ENCODE measurements around the gene UBB. TPM values are rescaled to one million over a fixed set of nuclear protein-coding genes. Genes with fewer than 3 reads are reported as not detected.
A peak's percentile ranks its signal among the peaks of the same experiment; 100 is the strongest.

The UBB gene
- total RNA-seq = 1,973 and 2,004 TPM in 2 replicates

GRCh38 chr17:16380640-16381495 is at the start of gene UBB:
Gene UBB, plus strand, starts transcription at chr17:16381091. Its CDS starts 817 bp downstream, at chr17:16381908.
- H3K36me3 Mint-ChIP-seq (ENCODE audit: low read depth) = peaks cover 37% of the 10 kb centered on the region
- H3K4me3 Mint-ChIP-seq = peak within 1 kb of the TSS; percentile 90
- DNase-seq = peak; percentile 98
- peaks cover 33% of the 10 kb centered on the region for H3K4me1 Mint-ChIP-seq
- H3K27ac Mint-ChIP-seq = peak within 1 kb of the TSS; percentile 93
- no peaks in the 10 kb centered on the region for H3K9me3 Mint-ChIP-seq
- intact Hi-C loops (cut with micrococcal nuclease) = loop anchor here (1.0 to 10.0 kb wide), 6 partner anchors 28 to 166 kb away; partner anchors contain the start of genes CENPV, NCOR1, PIGL and TRPV2
- H3K27me3 Mint-ChIP-seq = no peaks in the 10 kb centered on the region

- peaks cover 11% of the 10 kb centered on the region for H3K36me3 Mint-ChIP-seq (ENCODE audit: low read depth)
- no peaks in the 10 kb centered on the region for H3K4me1 Mint-ChIP-seq
- H3K9me3 Mint-ChIP-seq = no peaks in the 10 kb centered on the region
- no peak for DNase-seq
- intact Hi-C loops (cut with micrococcal nuclease) = no loop called here
- no peak overlapping the region for H3K4me3 Mint-ChIP-seq
- H3K27me3 Mint-ChIP-seq = no peaks in the 10 kb centered on the region
- no peak overlapping the region for H3K27ac Mint-ChIP-seq
Measured at GRCh38 chr17:16338391-16338790, 42.5 kb upstream of the UBB start.

GRCh38 chr17:16339402-16339801 is 41.5 kb upstream of the UBB start:
- peaks cover 2% of the 10 kb centered on the region for H3K4me1 Mint-ChIP-seq
- no peaks in the 10 kb centered on the region for H3K9me3 Mint-ChIP-seq
- no peak for DNase-seq
- no peak overlapping the region for H3K27ac Mint-ChIP-seq
- intact Hi-C loops (cut with micrococcal nuclease) = no loop called here
- H3K4me3 Mint-ChIP-seq = no peak overlapping the region
- no peaks in the 10 kb centered on the region for H3K27me3 Mint-ChIP-seq
- H3K36me3 Mint-ChIP-seq (ENCODE audit: low read depth) = peaks cover 18% of the 10 kb centered on the region

GRCh38 chr17:16339959-16340358 is 40.9 kb upstream of the UBB start:
- Mint-ChIP-seq H3K4me3 (no peak overlapping the region), H3K27me3 (no peaks in the 10 kb centered on the region), H3K9me3 (no peaks in the 10 kb centered on the region), H3K4me1 (peaks cover 2% of the 10 kb centered on the region), H3K36me3 (ENCODE audit: low read depth) (peaks cover 18% of the 10 kb centered on the region), H3K27ac (no peak overlapping the region)
- DNase-seq = no peak
- intact Hi-C loops (cut with micrococcal nuclease) = no loop called here

GRCh38 chr17:16342979-16343378 is 37.9 kb upstream of the UBB start:
- peaks cover 2% of the 10 kb centered on the region for H3K4me1 Mint-ChIP-seq
- no peaks in the 10 kb centered on the region for H3K27me3 Mint-ChIP-seq
- H3K36me3 Mint-ChIP-seq (ENCODE audit: low read depth) = peaks cover 21% of the 10 kb centered on the region
- DNase-seq = no peak
- no peaks in the 10 kb centered on the region for H3K9me3 Mint-ChIP-seq
- intact Hi-C loops (cut with micrococcal nuclease) = no loop called here
- H3K27ac Mint-ChIP-seq = no peak overlapping the region
- no peak overlapping the region for H3K4me3 Mint-ChIP-seq

- DNase-seq = no peak
- H3K27ac Mint-ChIP-seq = no peak overlapping the region
Measured at GRCh38 chr17:16343569-16343968, 37.3 kb upstream of the UBB start.

GRCh38 chr17:16345565-16345964 is 35.3 kb upstream of the UBB start:
- H3K36me3 Mint-ChIP-seq (ENCODE audit: low read depth) = peaks cover 23% of the 10 kb centered on the region
- H3K4me1 Mint-ChIP-seq = peaks cover 4% of the 10 kb centered on the region
- intact Hi-C loops (cut with micrococcal nuclease) = no loop called here
- H3K4me3 Mint-ChIP-seq = no peak overlapping the region
- H3K27me3 Mint-ChIP-seq = no peaks in the 10 kb centered on the region
- DNase-seq = no peak
- no peak overlapping the region for H3K27ac Mint-ChIP-seq
- H3K9me3 Mint-ChIP-seq = no peaks in the 10 kb centered on the region

More at GRCh38 chr17:16343569-16343968, 37.3 kb upstream of the UBB start:
- H3K9me3 Mint-ChIP-seq = no peaks in the 10 kb centered on the region
- intact Hi-C loops (cut with micrococcal nuclease) = no loop called here
- peaks cover 2% of the 10 kb centered on the region for H3K4me1 Mint-ChIP-seq
- no peak overlapping the region for H3K4me3 Mint-ChIP-seq
- peaks cover 21% of the 10 kb centered on the region for H3K36me3 Mint-ChIP-seq (ENCODE audit: low read depth)
- no peaks in the 10 kb centered on the region for H3K27me3 Mint-ChIP-seq

- no peak overlapping the region for H3K27ac Mint-ChIP-seq
- H3K9me3 Mint-ChIP-seq = no peaks in the 10 kb centered on the region
- peaks cover 1% of the 10 kb centered on the region for H3K27me3 Mint-ChIP-seq
- intact Hi-C loops (cut with micrococcal nuclease) = no loop called here
- no peak overlapping the region for H3K4me3 Mint-ChIP-seq
- no peak for DNase-seq
- H3K36me3 Mint-ChIP-seq (ENCODE audit: low read depth) = peaks cover 25% of the 10 kb centered on the region
- H3K4me1 Mint-ChIP-seq = peaks cover 6% of the 10 kb centered on the region
Measured at GRCh38 chr17:16346721-16347271, 34.1 kb upstream of the UBB start.

- H3K4me1 Mint-ChIP-seq = peaks cover 14% of the 10 kb centered on the region
- H3K4me3 Mint-ChIP-seq = no peak overlapping the region
- no peak overlapping the region for H3K27ac Mint-ChIP-seq
- no peak for DNase-seq
- peaks cover 14% of the 10 kb centered on the region for H3K36me3 Mint-ChIP-seq (ENCODE audit: low read depth)
- intact Hi-C loops (cut with micrococcal nuclease) = no loop called here
- peaks cover 10% of the 10 kb centered on the region for H3K27me3 Mint-ChIP-seq
- no peaks in the 10 kb centered on the region for H3K9me3 Mint-ChIP-seq
Measured at GRCh38 chr17:16348586-16348985, 32.3 kb upstream of the UBB start.

- H3K36me3 Mint-ChIP-seq (ENCODE audit: low read depth) = peaks cover 8% of the 10 kb centered on the region
- H3K9me3 Mint-ChIP-seq = no peaks in the 10 kb centered on the region
- no peak overlapping the region for H3K4me3 Mint-ChIP-seq
- DNase-seq = no peak
- H3K27ac Mint-ChIP-seq = no peak overlapping the region
- peaks cover 12% of the 10 kb centered on the region for H3K27me3 Mint-ChIP-seq
- intact Hi-C loops (cut with micrococcal nuclease) = no loop called here
- H3K4me1 Mint-ChIP-seq = peaks cover 14% of the 10 kb centered on the region
Measured at GRCh38 chr17:16349431-16349830, 31.5 kb upstream of the UBB start.

GRCh38 chr17:16351831-16352230 is 29.1 kb upstream of the UBB start:
- no peaks in the 10 kb centered on the region for H3K9me3 Mint-ChIP-seq
- H3K4me1 Mint-ChIP-seq = peaks cover 14% of the 10 kb centered on the region
- peaks cover 6% of the 10 kb centered on the region for H3K36me3 Mint-ChIP-seq (ENCODE audit: low read depth)
- intact Hi-C loops (cut with micrococcal nuclease) = loop anchor here (2.0 to 5.0 kb wide), 3 partner anchors 29 to 135 kb away; partner anchors contain the start of genes NCOR1, PIGL and UBB
- peak overlapping the region; percentile 88 for H3K4me3 Mint-ChIP-seq
- DNase-seq = no peak
- peaks cover 14% of the 10 kb centered on the region for H3K27me3 Mint-ChIP-seq
- no peak overlapping the region for H3K27ac Mint-ChIP-seq

- H3K27me3 Mint-ChIP-seq = peaks cover 14% of the 10 kb centered on the region
- H3K36me3 Mint-ChIP-seq (ENCODE audit: low read depth) = peaks cover 6% of the 10 kb centered on the region
- H3K27ac Mint-ChIP-seq = peak overlapping the region; percentile 84
- H3K4me1 Mint-ChIP-seq = peaks cover 14% of the 10 kb centered on the region
- peak; percentile 76 for DNase-seq
- peak overlapping the region; percentile 88 for H3K4me3 Mint-ChIP-seq
- intact Hi-C loops (cut with micrococcal nuclease) = loop anchor here (2.0 to 5.0 kb wide), 3 partner anchors 29 to 135 kb away; partner anchors contain the start of genes NCOR1, PIGL and UBB
- no peaks in the 10 kb centered on the region for H3K9me3 Mint-ChIP-seq
Measured at GRCh38 chr17:16352303-16352666, 28.6 kb upstream of the UBB start.

GRCh38 chr17:16352667-16353316 is 28.1 kb upstream of the UBB start:
- intact Hi-C loops (cut with micrococcal nuclease) = loop anchor here (2.0 to 5.0 kb wide), 3 partner anchors 28 to 135 kb away; partner anchors contain the start of genes NCOR1, PIGL and UBB
- H3K27me3 Mint-ChIP-seq = peaks cover 14% of the 10 kb centered on the region

More at GRCh38 chr17:16352667-16353316, 28.1 kb upstream of the UBB start:
- peak overlapping the region; percentile 84 for H3K27ac Mint-ChIP-seq
- no peaks in the 10 kb centered on the region for H3K9me3 Mint-ChIP-seq
- H3K4me1 Mint-ChIP-seq = peaks cover 14% of the 10 kb centered on the region
- peaks cover 4% of the 10 kb centered on the region for H3K36me3 Mint-ChIP-seq (ENCODE audit: low read depth)
- peak overlapping the region; percentile 88 for H3K4me3 Mint-ChIP-seq
- peak; percentile 78 for DNase-seq

All from activated CD4-positive, alpha-beta T cell treated with anti-CD3 and anti-CD28 coated beads, Interleukin-2, amount 10 ng/mL, durations not matched to agents 24 days and 14 days (primary cell).